Endothelial cell of umbilical vein (primary cell): ENCODE results near the gene TET2. TPM values are rescaled to one million over a fixed set of nuclear protein-coding genes. Genes with fewer than 3 reads are reported as not detected.

Experiments used
- BruUV-seq: library from RNA; stranded (reverse); fragments of 400-500 nt; replicated peaks from 2 replicates; lab custom pipeline; 2021; lab: Mats Ljungman, UMichigan
- CTCF ChIA-PET: fragments of 300-600, 350-600 bp; sonication (Branson Sonifier 250); formaldehyde crosslinking; loops from one replicate; lab custom pipeline; 2021; ENCODE audit warnings: antibody characterized with exemption, inconsistent platforms; lab: Charles Lee
- POLR2A ChIA-PET: fragments of 300-600, 350-600 bp; sonication (Branson Sonifier 250); formaldehyde crosslinking; loops from one replicate; lab custom pipeline; 2021; ENCODE audit warnings: antibody characterized with exemption, inconsistent platforms; lab: Charles Lee
- DNase-seq: peaks from one replicate; pipeline ENCODE4 v3.0.0-alpha.2; 2011; ENCODE audit warnings: low read depth, low spot score
- FAIRE-seq: peaks from 2 replicates; lab custom pipeline; 2011; peaks lifted over from hg19 to GRCh38; lab: Jason Lieb, UNC
- H2AFZ ChIP-seq: 2 replicates; pipeline ENCODE4 v1.6.0; 2012; ENCODE audit warnings: low read depth, low read length, control low read depth, inconsistent platforms
- H3K27ac ChIP-seq: 2 replicates; pipeline ENCODE4 v1.5.1; 2011; ENCODE audit warnings: low read depth, mild to moderate bottlenecking, control low read depth, low read length, moderate library complexity; ENCODE audit not compliant: insufficient read depth
- H3K27me3 ChIP-seq, 2 experiments: 2 replicates each; pipeline versions ENCODE4 v1.6.0 to v1.6.1; 2011; ENCODE audit warnings: low read length in 2 of 2, mixed read lengths in 1 of 2; ENCODE audit not compliant: control insufficient read depth in 2 of 2, insufficient read depth in 2 of 2
- H3K36me3 ChIP-seq, 2 experiments: 2 replicates in 1 of 2; 3 replicates in 1 of 2; pipeline ENCODE4 v1.5.1; 2011; ENCODE audit warnings: low read length in 2 of 2, mild to moderate bottlenecking in 1 of 2, moderate library complexity in 1 of 2; ENCODE audit not compliant: control insufficient read depth in 2 of 2, insufficient read depth in 2 of 2; ENCODE audit errors: extremely low read depth in 1 of 2
- H3K4me1 ChIP-seq: 3 replicates; pipeline ENCODE4 v1.5.1; 2011; ENCODE audit warnings: mild to moderate bottlenecking, low read length; ENCODE audit not compliant: control insufficient read depth, insufficient read depth; ENCODE audit errors: extremely low read depth
- H3K4me2 ChIP-seq: 2 replicates; pipeline ENCODE4 v1.6.1; 2011; ENCODE audit warnings: low read length, control low read depth, mixed read lengths; ENCODE audit not compliant: insufficient read depth
- H3K4me3 ChIP-seq, 3 experiments: fragments of 200-600 bp in 1 of 3; sonication (generic), shearing (Covaris generic) in 1 of 3; replicated peaks in 1 of 3; 2 replicates each; pipeline ENCODE4 v1.5.1; 2011 to 2016; ENCODE audit warnings: control low read depth in 3 of 3, low read length in 3 of 3, mild to moderate bottlenecking in 2 of 3, inconsistent platforms in 1 of 3, low read depth in 1 of 3, moderate library complexity in 1 of 3; ENCODE audit not compliant: insufficient read depth in 1 of 3
- H3K79me2 ChIP-seq: 2 replicates; pipeline ENCODE4 v1.6.0; 2012; ENCODE audit warnings: low read length, inconsistent platforms; ENCODE audit not compliant: control insufficient read depth, insufficient read depth
- H3K9ac ChIP-seq: replicated peaks from 2 replicates; pipeline ENCODE3; 2011; ENCODE audit warnings: low read length, control low read depth; ENCODE audit not compliant: insufficient read depth; ENCODE audit errors: extremely low read depth
- H3K9me1 ChIP-seq: replicated peaks from 3 replicates; pipeline ENCODE4 v1.6.0; 2011; ENCODE audit warnings: mild to moderate bottlenecking, low read length; ENCODE audit not compliant: control insufficient read depth, insufficient read depth; ENCODE audit errors: extremely low read depth
- H3K9me3 ChIP-seq: replicated peaks from 2 replicates; pipeline ENCODE4 v1.5.1; 2012; ENCODE audit warnings: low read length, inconsistent platforms; ENCODE audit not compliant: control insufficient read depth, insufficient read depth
- H4K20me1 ChIP-seq: replicated peaks from 2 replicates; pipeline ENCODE3; 2011; ENCODE audit warnings: mild to moderate bottlenecking, low read length; ENCODE audit not compliant: control insufficient read depth, insufficient read depth; ENCODE audit errors: extremely low read depth
- EZH2 ChIP-seq: IDR thresholded peaks from 2 replicates; pipeline ENCODE4 v1.6.1; 2012; ENCODE audit warnings: borderline replicate concordance, low read depth, mild to moderate bottlenecking, moderate library complexity, low read length, inconsistent platforms; ENCODE audit not compliant: severe bottlenecking
- FOS ChIP-seq: IDR thresholded peaks from 2 replicates; pipeline ENCODE4 v1.6.1; 2011; ENCODE audit warnings: mild to moderate bottlenecking, low read length, moderate library complexity, borderline replicate concordance; ENCODE audit not compliant: insufficient read depth
- GATA2 ChIP-seq: IDR thresholded peaks from 2 replicates; pipeline ENCODE4 v1.7.0; 2011; ENCODE audit warnings: low read depth, mild to moderate bottlenecking, moderate library complexity, mixed read lengths, low read length; ENCODE audit not compliant: insufficient read length, insufficient read depth
- JUN ChIP-seq: IDR thresholded peaks from 2 replicates; pipeline ENCODE4 v1.6.1; 2011; ENCODE audit warnings: borderline replicate concordance, low read depth; ENCODE audit not compliant: insufficient read length, insufficient read depth
- MYC ChIP-seq: IDR thresholded peaks from one replicate; pipeline ENCODE4 v1.6.1; 2011; ENCODE audit warnings: mild to moderate bottlenecking, low read depth, low read length
- POLR2A ChIP-seq: IDR thresholded peaks from 2 replicates; pipeline ENCODE4 v1.6.1; 2012; ENCODE audit warnings: low read depth, mild to moderate bottlenecking, control low read depth, low read length
- POLR2AphosphoS5 ChIP-seq: IDR thresholded peaks from 2 replicates; pipeline ENCODE4 v1.6.1; 2012; ENCODE audit warnings: low read depth, mild to moderate bottlenecking, control low read depth, low read length, moderate library complexity; ENCODE audit not compliant: insufficient read depth
- dilution Hi-C: fragments of 300-500 bp; cut with MboI; formaldehyde crosslinking; loops from one replicate; pipeline ENCODE4 v1.15.0; 2019; ENCODE audit warnings: low sequenced_read_pairs; ENCODE audit not compliant: extremely low pct_ligation_motif_present
- intact Hi-C: fragments of 100-400 bp; cut with micrococcal nuclease; formaldehyde crosslinking; loops from one replicate; pipeline ENCODE4 v1.10.0; 2022
- polyA plus RNA-seq, 4 experiments: library from polyadenylated mRNA; depleted of rRNA in 3 of 4; stranded (reverse) in 3 of 4; unstranded in 1 of 4; fragments of >200 nt; gene quantifications; 2 replicates each; pipeline versions ENCODE4 v1.2.1 to v1.2.3, GENCODE V29; 2011 to 2012; ENCODE audit warnings: missing spikeins in 1 of 4
- total RNA-seq: library from RNA; stranded (reverse); gene quantifications from 2 replicates; pipeline ENCODE4 v1.2.3, GENCODE V29; 2021
- TF ChIP-seq, protein P1 (sequence below): IDR thresholded peaks from 2 replicates; pipeline ENCODE4 v1.6.1; 2011; ENCODE audit not compliant: insufficient read depth, insufficient read length
- TF ChIP-seq, protein P2 (sequence below), 2 donors: IDR thresholded peaks; 1 replicate in 1 of 2; 2 replicates in 1 of 2; pipeline ENCODE4 v1.5.1; 2011; ENCODE audit warnings: low read length in 2 of 2, mild to moderate bottlenecking in 2 of 2, moderate library complexity in 2 of 2, control low read depth in 1 of 2, inconsistent platforms in 1 of 2, low read depth in 1 of 2; ENCODE audit not compliant: insufficient read depth in 1 of 2; ENCODE audit errors: extremely low read depth in 1 of 2

The TET2 gene
- total and polyA plus RNA-seq, 2 donors (not counting 3 experiments of a cell fraction or from before 2014, with no cell fraction given), result 4.8 to 17.5 TPM

DNA sequence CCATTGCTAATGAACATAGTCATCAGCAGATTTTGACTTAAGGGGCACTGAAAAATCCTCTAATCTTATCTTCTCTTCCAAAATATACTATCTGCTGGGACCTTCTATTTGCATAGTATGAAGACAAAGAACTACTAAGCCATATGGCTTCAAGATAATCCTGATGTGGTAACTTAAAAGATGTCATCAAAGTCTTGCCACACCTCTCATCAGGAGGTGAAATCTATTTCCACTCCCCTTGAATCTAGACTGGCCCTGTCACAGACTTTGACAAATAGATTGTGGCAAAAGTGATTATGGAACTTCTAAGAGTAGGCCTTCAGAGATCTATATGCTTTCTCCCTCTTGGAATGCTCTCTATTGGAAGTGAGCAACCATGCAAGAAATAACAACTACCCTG is 27.3 kb upstream of the TET2 start:
- POLR2A ChIA-PET, result no interaction called here
- Histone ChIP-seq H3K9me1 (no peaks in the 10 kb centered on the region), H3K27ac (no peak overlapping the region), H3K79me2 (no peaks in the 10 kb centered on the region), H3K36me3 (no peaks in the 10 kb centered on the region), H4K20me1 (no peaks in the 10 kb centered on the region), H2AFZ (no peak overlapping the region), H3K27me3 (peaks cover 0 to 2% of the 10 kb centered on the region in 2 experiments), H3K9ac (no peak overlapping the region), H3K4me2 (no peak overlapping the region), H3K4me1 (no peaks in the 10 kb centered on the region), H3K4me3 (no peak overlapping the region), H3K9me3 (no peaks in the 10 kb centered on the region)
- FAIRE-seq (no peak), DNase-seq (no peak)
- CTCF ChIA-PET, result no interaction called here
- intact Hi-C loops (no loop called here), dilution Hi-C loops (no loop called here)
- no TSS peak for BruUV-seq
- TF ChIP-seq, protein P1, sequence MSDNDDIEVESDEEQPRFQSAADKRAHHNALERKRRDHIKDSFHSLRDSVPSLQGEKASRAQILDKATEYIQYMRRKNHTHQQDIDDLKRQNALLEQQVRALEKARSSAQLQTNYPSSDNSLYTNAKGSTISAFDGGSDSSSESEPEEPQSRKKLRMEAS, result no peak
- TF ChIP-seq, protein P2, sequence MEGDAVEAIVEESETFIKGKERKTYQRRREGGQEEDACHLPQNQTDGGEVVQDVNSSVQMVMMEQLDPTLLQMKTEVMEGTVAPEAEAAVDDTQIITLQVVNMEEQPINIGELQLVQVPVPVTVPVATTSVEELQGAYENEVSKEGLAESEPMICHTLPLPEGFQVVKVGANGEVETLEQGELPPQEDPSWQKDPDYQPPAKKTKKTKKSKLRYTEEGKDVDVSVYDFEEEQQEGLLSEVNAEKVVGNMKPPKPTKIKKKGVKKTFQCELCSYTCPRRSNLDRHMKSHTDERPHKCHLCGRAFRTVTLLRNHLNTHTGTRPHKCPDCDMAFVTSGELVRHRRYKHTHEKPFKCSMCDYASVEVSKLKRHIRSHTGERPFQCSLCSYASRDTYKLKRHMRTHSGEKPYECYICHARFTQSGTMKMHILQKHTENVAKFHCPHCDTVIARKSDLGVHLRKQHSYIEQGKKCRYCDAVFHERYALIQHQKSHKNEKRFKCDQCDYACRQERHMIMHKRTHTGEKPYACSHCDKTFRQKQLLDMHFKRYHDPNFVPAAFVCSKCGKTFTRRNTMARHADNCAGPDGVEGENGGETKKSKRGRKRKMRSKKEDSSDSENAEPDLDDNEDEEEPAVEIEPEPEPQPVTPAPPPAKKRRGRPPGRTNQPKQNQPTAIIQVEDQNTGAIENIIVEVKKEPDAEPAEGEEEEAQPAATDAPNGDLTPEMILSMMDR (IDR thresholded peaks at IDR 0.05; ENCODE audit: extremely low read depth in 1 of 2, insufficient read depth in 1 of 2, low read depth in 1 of 2, low read length in 2 of 2), result no peak
- TF ChIP-seq POLR2A (no peak), MYC (no peak), FOS (no peak), GATA2 (no peak), POLR2AphosphoS5 (no peak), EZH2 (no peak), JUN (no peak)
